GM18858 (cell line): ENCODE results near the gene MAPK4.
"Not testable (repeated sequence)": the region's sequence is repeated elsewhere in the genome, so short reads cannot be mapped to it uniquely, and the experiment has no call there.

ENCODE experiments used
- ATAC-seq: cut with Tn5 transposase; IDR thresholded peaks from one replicate; pipeline ENCODE4 v1.9.1; 2021; ENCODE audit not compliant: unreplicated experiment

The MAPK4 gene

GRCh38 chr18:50573196-50573595 lies 13.3 kb downstream of the MAPK4 start:
- ATAC-seq, result not testable (repeated sequence)

DNA sequence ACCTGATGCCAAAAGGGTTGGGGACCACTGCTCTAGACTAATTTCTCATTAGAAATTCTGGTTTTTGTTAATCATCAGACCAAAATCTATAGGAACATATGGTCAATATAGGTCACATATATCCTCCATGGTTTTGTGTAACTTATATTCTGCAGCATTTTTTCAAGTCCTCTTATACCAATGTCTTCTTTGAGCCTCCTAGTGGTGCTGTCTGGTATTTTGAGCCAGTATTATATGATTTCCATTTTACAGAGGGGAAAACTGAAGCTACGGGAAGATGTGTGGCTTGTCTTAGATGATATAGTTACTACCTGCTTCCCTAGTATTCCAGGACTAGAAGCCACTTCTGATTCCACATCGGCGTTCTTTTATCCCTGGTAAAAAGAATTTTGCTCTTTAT lies 13.8 kb downstream of the MAPK4 start:
- no peak for ATAC-seq

DNA sequence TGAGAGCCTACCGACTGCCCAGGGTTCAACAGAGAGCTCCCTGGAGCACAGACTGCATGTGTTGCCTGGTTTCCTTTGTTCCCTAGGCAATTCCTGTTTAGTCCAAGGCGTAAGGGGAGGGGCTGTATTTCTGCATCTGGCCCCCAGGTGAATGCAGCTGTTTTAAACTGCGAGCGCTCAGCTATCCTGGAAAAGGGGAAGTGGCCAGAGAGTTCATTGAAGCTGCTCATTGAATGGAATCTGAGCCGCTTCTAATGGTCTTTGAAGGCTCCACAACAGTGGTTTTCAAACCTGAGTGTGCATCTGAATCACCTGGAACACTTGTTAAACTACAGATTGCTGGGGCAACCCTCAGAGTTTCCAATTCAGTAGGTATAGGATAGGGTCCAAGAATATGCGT lies 18.1 kb downstream of the MAPK4 start:
- ATAC-seq, result no peak

GRCh38 chr18:50578651-50579050 lies 18.8 kb downstream of the MAPK4 start:
- ATAC-seq, result no peak

DNA sequence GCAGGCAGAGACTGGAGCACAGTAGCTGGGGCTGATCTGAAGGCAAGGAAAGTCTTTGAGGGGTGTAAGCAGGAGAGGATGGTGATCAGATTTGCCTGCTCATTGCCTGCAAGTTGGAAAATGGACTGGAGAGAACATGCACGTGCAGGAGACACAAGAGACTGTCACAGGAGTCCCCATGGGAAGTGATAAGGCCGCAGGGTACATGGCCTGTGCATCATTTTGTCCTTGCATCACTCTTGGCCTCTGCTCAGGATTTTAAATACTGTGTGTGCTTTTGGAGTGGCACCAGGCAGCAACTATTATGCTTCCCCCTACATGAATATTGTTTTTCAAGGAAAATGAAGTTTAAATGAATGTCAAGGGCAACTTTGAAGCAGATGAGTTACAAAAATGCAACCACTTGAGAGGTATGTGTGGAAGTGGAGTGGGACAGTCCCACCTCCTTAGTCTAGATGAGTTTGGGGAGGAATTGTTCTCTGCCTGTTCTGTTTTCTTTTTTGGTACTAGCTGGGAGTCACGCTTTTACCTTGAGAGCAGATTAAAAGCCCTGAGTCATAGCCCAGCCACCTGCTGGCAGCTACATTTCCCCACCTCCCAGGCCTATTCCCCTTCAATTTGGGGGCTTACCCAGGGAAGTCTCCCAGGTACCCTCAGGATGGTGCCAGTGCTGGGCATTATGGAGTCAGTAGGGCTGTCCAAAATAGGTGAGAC lies 19.3 kb downstream of the MAPK4 start:
- ATAC-seq, result no peak

- no peak for ATAC-seq
These were observed 21.6 kb downstream of the MAPK4 start for GRCh38 chr18:50581517-50581916.

GRCh38 chr18:50582500-50582899 lies 22.6 kb downstream of the MAPK4 start:
- no peak for ATAC-seq

DNA sequence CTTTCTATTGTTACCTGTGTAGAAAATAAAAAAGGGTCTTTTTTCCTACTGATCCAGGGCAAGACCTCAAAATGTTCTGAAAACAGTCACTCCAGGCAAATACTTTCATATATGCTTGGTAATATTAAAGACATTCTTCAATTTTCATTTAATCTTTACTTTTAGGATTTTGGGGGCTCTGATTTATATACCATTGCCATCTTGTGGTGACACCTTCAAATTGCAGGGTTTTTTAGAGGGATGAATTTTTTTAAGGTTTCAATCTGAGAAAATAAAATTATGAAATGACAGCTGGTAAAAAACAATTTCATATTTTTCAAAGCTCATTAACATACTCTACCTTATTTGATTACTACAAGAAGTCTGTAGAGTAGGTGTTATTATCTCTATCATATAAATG lies 26.8 kb downstream of the MAPK4 start:
- no peak for ATAC-seq

DNA sequence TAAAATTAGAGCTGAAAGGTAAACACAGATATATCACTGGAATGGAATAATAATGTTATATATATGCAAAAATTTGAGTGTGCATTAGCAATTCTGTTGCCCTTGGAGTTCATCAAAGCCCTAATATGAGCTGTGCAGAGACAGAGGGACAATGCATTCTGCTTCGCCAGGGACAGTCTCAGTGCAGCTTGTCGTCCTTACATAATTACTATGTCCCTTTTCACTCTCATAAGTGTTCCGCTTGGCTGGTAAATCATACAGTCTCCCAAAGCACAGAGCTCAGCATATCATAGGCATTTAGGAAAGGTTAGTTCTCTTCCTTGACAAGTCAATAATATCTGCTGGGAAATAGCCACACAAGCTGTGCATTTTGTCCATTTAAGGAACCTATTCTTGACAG lies 30.7 kb downstream of the MAPK4 start:
- ATAC-seq, result no peak

GRCh38 chr18:50594012-50594411 lies 34.1 kb downstream of the MAPK4 start:
- no peak for ATAC-seq

DNA sequence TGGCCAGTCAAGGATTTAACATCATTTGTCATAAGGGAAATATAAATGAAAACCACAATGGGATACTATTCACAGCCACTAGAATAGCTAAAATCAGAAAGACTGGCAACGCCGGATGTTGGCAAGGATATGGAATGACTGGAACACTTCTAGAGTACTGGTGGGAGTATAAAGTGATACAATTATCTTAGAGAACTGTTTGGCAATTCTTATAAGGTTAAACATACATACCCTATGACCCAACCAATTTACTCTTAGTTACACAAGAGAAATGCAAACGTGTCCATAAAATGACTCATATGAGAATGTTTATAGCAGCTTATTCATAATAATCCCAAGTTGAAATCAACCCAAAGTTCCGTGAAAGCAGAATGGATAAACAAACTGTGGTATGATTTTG lies 35.1 kb downstream of the MAPK4 start:
- ATAC-seq, result no peak

DNA sequence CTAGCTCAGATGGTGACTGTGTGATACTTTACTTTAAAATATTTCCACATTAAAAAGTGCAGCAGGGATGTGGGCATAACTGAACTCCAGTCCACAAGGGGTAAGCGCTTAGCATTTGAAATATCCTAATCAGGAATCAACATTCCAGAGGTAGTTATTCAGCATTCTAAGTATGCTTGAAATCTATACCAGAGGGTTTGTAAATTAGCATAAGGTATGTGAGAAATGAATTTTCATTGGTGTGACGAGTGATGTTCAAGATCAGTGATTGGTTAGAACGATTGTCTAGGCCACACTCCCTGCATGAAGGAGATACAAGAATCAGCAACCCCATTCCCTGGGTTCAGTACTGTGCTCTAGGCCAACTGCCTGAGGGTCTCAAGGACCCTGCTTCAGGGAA lies 42.6 kb downstream of the MAPK4 start:
- ATAC-seq, result no peak

DNA sequence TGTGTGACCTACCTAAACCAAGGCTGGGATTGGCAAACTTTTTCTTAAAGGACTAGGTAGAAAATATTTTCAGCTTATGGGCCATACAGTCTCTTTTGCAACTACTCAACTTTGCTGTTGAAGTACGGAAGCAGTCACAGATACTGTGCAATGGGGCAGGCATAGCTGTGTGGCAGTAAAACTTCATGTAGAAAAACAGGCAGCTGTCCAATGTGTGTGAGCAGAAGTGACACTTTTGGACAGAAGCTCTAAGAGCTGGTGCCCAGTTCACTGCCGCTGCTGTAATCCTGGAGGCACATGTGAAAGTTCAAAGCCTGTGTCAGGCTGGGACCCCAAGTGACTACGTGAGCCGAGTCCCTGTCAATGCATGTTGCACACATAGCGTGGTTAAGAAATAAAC lies 46.7 kb downstream of the MAPK4 start:
- ATAC-seq, result no peak

GRCh38 chr18:50607378-50607926 lies 47.6 kb downstream of the MAPK4 start:
- no peak for ATAC-seq

DNA sequence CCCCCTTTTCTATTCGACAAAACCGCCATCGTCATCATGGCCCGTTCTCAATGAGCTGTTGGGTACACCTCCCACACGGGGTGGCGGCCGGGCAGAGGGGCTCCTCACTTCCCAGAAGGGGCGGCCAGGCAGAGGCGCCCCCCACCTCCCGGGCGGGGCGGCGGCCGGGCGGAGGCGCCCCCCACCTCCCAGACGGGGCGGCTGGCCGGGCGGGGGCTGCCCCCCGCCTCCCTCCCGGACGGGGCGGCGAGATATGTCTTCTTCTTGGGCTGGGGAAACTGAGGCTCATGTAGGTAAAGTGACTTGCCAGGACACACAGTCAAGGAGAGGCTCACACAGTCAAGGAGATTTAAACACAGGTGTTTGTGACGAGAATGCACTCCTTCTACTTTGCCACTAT lies 49.3 kb downstream of the MAPK4 start:
- ATAC-seq, result not testable (repeated sequence)

- ATAC-seq, result no peak
These were observed 50.5 kb downstream of the MAPK4 start for GRCh38 chr18:50610349-50610748.

DNA sequence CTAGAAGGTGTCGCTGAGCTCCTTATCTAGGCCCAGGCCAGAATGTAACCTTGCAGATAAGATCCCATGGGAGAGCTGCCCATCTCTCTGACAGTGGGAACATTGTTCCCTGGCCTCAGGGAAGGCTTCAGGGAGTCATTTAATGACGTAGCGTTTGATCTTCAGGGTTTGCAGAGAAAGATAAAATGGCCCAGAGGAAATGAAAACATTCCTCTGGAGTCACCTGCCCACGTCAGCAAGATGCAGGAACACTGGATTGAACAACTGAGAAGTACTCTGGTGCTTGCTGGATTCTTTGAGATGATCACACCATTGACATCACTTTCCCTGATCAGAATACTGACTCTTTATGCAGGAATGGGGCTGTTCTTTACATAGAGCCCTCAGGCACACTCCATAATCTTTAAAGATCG lies 51.6 kb downstream of the MAPK4 start:
- no peak for ATAC-seq

DNA sequence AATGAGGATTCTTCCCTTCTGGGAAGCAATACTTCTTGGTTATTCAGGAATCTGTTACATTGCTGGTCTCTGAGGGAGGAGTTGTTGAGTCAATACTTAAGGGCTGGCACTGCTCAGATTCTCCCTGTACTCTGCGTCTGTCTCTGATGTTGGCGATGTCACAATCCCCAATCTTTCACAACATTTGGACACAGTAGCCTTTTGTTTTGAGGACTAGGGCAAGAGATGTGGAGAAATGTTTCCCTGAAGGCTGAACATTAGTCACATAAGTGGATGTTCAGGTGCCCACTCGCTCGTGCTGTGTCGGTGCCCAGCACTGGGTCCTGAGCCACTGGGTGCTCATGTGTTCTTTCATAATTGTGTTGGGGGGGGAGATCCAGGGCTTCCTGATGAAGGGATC lies 55.0 kb downstream of the MAPK4 start:
- no peak for ATAC-seq

GRCh38 chr18:50616484-50617048 lies 56.7 kb downstream of the MAPK4 start:
- ATAC-seq, result no peak

GRCh38 chr18:50619861-50620275 lies 60.0 kb downstream of the MAPK4 start:
- ATAC-seq, result no peak

DNA sequence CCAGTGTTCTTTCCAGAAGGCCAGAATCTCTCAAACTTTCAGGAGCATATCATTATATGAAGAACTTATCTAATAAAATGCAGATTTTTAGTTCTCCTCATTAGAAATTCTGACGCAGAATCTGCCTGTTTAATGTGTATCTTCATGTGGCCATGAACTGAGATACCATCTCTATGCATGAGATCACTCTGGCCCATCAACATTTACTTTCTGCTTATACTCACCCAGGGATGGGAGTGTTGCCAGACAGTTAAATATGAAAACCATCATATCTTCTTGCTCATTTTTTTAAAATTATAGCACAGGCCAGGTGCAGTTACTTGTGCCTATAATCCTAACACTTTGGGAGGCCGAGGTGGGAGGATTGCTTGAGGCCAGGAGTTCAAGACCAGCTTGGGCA lies 60.4 kb downstream of the MAPK4 start:
- no peak for ATAC-seq

GRCh38 chr18:50621366-50621765 lies 61.5 kb downstream of the MAPK4 start:
- no peak for ATAC-seq

DNA sequence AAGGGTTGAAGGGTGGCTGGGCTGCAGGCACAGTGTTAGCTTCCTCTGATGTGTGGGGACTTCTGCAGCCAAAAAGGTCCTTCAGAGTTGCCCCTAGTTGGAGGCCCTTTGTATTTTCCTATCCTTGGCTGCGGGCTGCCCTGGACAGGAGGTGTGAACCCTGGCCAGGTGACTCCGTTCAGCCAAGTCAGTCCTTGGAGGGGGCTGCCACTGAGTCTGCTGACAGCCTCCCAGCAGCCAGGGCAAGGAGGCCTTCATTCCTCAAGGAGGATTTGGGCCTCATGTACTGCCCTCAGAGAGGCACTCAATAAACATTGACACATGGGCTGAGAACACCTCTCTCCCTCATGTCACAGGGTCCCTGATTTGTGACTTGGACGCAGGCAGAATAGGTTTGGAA lies 62.4 kb downstream of the MAPK4 start:
- ATAC-seq, result no peak
